8988T (cell line): ENCODE data around the gene ZNF418.
"Not testable (repeated sequence)": the region's sequence is repeated elsewhere in the genome, so short reads cannot be mapped to it uniquely, and the experiment has no call there.

ENCODE experiments used
- DNase-seq: peaks from one replicate; pipeline ENCODE4 v3.0.0; 2011

The ZNF418 gene

GRCh38 chr19:57888560-57889231 lies 46.5 kb downstream of the ZNF418 start, which contains the start of gene ZNF814:
TSS of gene ZNF814 (minus strand) at chr19:57889037. CDS start at chr19:57888802, 235 bp downstream.
- DNase-seq = no peak

GRCh38 chr19:57888107-57888559 lies 47.1 kb downstream of the ZNF418 start:
- DNase-seq = no peak

DNA sequence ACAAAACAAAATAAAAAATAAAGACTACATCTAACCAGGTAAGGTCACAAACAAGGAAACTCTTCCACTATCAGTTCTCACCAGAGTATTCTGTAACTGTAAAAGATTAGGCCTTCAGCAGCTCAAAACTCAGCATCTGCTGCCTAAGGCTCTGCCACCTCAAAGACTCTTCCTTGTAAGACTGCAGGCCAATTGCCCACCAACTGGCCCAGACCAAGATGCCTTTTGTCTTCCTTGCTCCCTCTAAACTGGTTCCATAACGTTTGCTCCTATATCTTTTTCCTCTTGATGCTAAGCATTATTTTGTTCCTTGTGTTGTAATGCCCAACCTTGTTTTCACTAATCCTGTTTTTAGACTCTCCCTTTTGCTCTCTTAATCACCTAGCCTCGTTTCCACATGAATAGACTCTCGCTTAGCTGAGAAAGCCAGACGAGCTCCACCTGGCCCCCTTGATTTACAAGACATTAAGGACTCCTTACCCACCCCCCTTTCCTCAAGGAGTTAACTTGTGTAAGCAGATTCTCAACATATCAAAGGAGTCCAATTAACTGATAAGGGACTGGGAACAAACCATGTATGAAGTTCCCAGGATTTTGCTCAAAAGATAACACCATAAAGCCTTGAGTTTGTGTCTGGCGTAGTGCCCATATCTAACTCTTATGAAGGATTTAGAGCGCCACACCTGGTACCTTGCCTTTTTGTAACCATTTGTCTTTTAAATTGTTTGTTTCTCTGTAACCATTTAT lies 47.8 kb downstream of the ZNF418 start:
- DNase-seq = no peak

DNA sequence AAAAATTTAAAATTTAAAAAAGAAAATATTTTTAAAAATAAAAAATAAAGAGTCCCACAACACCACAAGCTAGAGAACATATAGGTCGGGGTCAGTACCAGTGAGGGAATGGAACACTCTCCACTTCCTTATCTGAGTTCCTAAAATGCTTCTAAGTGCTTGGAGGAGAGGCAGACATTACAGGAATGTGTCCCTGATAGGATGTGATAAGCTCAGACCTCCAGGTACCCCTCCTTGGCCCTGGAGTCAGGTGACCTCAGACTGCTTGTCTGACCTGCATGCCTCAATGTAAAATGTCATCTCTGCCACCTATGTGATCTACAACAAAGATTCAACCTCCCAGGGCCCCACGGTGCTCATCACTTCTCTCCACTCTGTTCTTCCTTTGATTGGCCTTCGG lies 49.2 kb downstream of the ZNF418 start:
- no peak for DNase-seq

DNA sequence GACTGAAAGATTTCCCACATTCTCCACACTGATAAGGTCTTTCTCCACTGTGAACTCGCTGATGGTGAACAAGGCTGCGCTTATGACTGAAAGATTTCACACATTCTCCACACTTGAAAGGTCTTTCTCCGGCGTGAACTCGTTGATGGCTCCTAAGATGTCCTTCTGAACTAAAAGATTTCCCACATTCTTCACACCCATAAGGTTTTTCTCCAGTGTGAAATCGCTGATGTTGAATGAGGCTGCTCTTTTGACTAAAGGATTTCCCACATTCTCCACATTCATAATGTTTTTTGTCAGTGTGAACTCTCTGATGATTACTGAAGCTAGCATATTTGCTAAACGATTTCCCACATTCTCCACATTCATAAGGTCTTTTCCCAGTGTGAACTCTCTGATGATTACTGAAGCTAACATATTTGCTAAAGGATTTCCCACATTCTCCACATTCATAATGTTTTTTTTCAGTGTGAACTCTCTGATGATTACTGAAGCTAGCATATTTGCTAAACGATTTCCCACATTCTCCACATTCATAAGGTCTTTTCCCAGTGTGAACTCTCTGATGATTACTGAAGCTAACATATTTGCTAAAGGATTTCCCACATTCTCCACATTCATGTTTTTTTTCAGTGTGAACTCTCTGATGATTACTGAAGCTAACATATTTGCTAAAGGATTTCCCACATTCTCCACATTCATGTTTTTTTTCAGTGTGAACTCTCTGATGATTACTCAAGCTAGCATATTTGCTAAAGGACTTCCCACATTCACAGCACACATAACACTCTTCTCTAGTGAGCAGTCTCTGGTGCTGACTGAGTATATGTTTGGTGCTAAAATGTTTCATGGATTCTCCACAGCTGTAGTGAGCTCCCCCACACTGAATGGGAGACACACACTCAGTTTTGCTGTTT lies 61.1 kb downstream of the ZNF418 start:
- not testable (repeated sequence) for DNase-seq

- no peak for DNase-seq
Measured at GRCh38 chr19:57872450-57872849, 62.8 kb downstream of the ZNF418 start.
